Inferior parietal cortex (tissue), 1 donor: ENCODE measurements around the gene AFG3L2.
A peak's percentile ranks its signal among the peaks of the same experiment; 100 is the strongest.
"Not testable (repeated sequence)": the region's sequence is repeated elsewhere in the genome, so short reads cannot be mapped to it uniquely, and the experiment has no call there.

Source experiments
- DNase-seq: peaks from one replicate; pipeline ENCODE4 v3.0.0-alpha.2; 2016; ENCODE audit errors: extremely low spot score

AFG3L2 gene

DNA sequence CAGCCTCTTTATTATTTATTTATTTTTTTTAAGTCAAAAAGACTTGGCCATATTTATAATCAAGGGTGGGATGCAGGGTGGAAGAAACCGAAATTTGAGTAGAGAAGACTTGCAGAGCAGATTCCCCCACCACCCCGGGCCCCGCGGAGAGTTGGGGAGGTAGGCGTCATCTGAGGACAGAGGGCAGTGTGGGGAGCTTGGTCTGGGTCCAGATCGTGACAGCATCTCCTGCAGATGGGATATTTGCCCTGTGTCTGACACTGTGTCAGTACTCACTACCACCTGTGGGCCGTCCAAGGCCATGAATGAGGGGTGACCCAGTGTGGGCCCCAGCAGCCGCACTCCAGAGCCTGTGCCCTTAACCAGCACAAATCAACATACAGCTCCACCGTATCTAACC, 20.2 kb upstream of the AFG3L2 start:
- no peak for DNase-seq

GRCh38 chr18:12394428-12394827, 17.4 kb upstream of the AFG3L2 start:
- DNase-seq = no peak

DNA sequence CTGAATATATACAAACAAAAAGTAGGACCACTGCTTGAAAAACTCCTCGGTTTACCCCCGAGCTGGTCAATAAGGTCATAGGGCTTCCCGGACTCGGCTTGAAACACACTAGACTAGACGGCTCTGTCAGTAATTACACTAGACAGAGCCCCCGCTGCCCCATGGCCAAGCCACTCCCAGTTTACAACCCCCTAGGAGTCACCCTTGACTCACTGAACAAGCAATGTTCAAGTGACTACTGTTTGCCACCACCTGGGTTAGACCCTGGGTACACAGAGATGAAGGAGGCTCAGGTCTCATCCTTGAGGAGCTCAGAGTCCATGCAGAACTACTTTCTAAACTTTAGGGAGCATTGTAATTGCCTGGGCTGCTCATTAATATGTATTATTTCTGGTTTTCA, 17.0 kb upstream of the AFG3L2 start:
- DNase-seq = no peak

DNA sequence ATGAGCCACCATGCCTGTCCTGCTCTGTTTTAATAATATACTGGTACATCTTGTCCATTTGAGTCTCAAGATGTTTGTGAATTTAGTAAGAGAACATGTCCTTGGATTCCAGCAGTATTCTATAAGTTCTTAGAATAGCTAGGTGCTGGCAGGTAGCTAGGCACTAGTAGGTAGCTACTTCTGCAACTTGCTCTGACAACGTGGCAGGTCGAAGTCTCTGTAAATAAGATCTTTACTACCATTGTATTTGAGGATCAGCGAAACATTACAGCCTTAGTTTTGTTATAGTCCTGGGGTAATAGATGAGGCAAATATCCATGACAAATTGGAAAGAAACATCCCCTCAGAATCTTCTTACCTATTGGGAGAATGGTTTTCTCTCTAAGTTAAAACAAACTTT, 16.5 kb upstream of the AFG3L2 start:
- no peak for DNase-seq

GRCh38 chr18:12391487-12392165, 14.6 kb upstream of the AFG3L2 start:
- DNase-seq = peak; percentile 82

DNA sequence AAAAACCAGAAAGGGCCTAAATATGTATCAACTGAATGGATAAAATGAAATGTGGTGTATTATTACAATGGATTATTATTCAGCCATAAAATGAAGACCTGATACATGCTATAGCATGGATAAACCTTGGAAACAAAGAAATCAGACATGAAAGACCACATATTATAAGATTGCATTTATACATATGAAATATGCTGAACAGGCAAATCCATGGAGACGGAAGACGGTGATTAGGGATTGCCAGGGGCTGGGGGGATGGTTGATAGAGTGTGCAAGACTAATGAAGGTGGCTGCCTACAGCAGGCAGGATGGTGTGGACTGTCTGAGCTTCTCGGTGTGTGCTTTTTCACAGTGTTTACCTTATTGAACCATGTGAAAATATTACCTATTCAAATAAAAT, 11.4 kb upstream of the AFG3L2 start:
- no peak for DNase-seq

GRCh38 chr18:12384261-12384660, 7.2 kb upstream of the AFG3L2 start:
- DNase-seq = no peak

DNA sequence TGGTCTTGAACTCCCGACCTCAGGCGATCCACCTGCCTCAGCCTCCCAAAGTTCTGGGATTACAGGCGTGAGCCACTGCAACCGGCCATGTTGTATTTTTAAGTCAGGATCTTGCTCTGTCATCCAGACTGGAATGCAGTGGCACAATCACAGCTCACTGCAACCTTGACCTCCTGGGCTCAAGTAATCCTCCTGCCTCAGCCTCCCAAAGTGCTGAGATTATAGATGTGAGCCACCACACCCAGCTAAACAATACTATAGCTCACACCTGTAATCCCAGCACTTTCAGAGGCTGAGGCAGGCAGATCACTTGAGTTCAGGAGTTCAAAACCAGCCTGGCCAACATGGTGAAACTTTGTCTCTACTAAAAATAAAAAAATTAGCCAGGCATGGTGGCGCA, 6.7 kb upstream of the AFG3L2 start:
- DNase-seq = not testable (repeated sequence)

DNA sequence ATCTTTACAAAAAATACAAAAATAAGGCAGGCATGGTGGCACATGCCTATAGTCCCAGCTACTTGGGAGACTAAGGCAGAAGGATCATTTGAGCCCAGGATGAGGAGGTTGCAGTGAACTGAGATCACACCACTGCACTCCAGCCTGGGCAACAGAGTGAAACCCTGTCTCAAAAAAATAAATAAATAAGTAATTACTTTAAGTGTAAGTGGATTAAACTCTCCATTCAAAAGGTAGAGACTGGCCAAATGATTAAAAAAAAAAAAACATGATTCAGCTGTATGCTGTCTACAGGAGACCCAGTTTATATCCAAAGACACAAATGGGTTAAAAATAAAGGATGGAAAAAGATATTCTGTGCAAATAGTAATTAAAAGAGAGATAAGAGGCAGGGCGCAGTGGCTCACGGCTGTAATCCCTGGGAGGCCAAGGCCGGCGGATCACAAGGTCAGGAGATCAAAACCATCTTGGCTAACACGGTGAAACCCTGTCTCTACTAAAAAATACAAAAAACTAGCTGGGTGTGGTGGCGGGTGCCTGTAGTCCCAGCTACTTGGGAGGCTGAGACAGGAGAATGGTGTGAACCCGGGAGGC, 5.3 kb upstream of the AFG3L2 start:
- not testable (repeated sequence) for DNase-seq

DNA sequence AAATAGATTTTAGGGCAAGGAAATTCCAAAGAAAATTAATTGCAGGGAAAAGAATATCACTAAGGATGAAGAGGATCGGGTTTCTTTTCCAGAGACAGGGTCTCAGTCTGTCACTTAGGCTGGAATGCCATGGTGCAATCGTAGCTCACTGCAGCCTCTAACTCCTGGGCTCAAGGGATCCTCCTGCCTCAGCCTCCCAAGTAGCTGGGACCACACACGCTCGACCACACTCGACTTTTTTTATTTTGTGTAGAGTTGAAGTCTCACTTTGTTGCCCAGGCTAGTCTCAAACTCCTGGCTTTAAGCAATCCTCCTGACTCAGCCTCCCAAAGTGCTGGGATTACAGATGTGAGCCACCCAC, 1.2 kb upstream of the AFG3L2 start:
- DNase-seq = not testable (repeated sequence)

DNA sequence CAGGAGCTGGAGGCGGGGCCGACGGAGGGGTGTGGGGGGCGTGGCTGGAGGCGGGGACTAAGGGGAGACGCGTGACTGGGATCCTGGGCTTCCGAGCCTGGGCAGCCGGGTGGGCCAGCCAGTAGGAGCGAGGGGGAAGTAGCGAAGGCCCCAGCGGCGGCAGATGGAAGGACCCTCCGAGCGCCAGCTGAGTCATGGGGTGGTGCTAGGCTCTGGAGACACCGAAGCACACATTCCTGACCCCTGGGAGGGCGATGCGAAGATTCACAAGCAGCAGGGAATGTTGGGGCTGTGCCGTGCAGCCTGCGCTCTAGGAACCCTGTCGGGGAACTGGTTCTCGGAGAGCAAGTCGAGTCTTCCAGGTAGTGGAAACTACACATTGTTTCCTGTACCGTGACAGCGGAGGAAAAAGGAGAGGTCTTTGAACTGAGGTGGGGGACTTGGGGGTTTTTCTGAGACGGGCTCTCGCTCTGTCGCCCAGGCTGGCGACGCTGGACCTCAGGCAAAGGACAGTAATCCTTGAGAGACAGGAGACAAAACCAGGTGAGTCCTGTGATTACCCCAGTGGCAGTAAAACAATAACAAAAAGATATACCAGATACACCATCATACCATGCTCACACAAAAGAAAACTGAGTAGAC, 650 bp upstream of the AFG3L2 start:
- DNase-seq = no peak

GRCh38 chr18:12376034-12376753, 833 bp downstream of the AFG3L2 start:
- DNase-seq = no peak

DNA sequence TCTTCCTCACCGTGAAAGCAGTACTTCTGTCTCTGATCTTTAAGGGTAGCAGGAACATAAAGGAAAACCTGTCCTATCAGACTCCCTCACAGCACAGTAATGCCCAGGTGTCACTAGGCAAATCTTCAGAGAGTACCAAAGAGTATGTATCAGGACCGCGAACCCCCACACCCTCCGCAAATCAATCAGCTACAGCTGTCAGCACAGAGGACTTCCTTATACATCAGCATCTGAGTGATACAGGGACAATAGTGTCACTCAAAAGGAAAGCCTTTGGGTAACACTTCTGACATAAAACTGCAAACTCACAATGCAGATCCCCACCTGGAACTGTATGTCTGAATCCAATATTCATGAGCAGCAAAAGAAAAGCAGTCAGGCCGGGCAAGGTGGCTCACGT, 2.6 kb downstream of the AFG3L2 start:
- DNase-seq = no peak

DNA sequence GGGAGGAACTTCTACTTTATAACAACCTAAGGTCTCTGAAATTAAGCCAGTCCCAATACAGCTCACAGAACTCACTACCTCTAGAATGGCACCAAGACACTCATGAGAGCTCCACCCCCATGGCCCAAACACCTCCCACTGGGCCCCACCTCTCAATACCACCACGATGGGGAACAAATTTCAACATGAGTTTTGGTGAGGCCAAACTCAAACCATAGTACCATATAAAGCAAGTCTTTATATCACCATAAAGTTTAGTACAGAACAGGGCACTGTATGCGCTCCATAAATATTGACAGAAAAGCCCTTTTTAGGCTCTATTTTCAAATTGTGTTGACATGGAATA, 3.3 kb downstream of the AFG3L2 start:
- no peak for DNase-seq

DNA sequence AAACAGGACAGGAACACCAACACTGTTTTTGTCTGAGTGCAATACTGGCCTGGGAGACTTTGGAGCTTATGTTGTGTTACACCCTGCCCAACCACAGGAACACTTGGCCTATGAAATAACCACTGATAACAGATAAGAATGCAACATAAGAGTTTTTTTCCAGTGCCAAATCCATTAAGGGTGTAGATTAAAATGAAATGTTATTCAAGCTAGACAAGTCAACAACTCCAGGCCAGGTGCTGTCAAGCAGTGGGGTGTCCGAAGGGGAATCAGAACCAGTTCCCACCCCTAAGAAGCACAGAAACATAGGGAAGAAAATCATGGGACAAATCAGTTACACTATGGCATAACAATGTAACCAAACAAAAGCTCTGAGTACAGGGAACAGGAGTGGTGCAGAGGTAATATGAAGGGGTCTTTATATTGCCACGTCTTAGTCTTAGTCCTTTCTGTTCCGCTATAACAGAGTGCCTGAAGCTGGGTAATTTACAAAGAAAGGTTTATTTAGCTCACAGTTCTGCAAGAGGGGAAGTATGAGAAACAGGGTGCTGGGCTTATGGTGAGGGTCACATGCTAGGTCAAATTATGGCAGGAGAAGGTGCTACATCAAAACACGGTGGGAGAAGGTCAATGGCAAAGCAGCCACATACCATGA, 3.8 kb downstream of the AFG3L2 start:
- no peak for DNase-seq

DNA sequence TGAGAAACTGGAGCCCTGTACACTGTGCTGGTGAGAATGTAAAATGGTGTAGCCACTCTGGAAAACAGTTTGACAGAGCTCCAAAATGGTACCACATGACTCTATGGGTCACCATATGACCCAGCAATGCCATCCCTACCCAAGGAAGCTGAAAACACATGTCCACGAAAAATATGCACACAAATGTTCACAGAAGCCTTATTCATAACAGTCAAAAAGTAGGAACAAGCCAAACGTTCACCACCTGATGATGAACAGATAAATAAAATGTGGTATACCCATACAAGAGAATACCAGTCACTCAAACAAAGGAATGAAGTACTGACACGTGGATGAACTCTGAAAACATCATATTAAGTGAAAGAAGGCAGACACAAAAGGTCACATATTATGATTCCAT, 4.6 kb downstream of the AFG3L2 start:
- no peak for DNase-seq

DNA sequence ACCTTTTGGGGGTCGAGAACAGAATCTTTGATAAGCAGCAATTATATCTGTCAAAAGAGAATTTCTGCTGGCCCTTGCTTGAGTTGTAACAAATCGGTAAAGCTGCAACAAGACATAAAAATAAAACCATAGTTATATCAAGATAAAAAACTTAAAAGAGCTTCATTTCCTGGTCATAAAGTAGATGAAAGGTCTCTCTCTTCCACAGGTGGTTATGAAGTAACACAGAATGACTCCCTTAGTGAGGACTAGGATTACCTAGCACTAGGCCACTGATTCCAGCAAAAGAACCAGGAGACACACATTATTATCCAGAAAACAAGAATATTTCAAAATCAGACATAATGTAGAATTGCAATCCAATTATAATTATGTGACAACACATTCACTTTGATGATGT, 5.4 kb downstream of the AFG3L2 start:
- no peak for DNase-seq

- no peak for DNase-seq
Observed at GRCh38 chr18:12369211-12369610, 7.8 kb downstream of the AFG3L2 start.

GRCh38 chr18:12366784-12367183, 10.2 kb downstream of the AFG3L2 start:
- no peak for DNase-seq

- no peak for DNase-seq
Observed at GRCh38 chr18:12366379-12366778, 10.6 kb downstream of the AFG3L2 start.

- DNase-seq = peak; percentile 25
Observed at GRCh38 chr18:12362473-12363174, 14.4 kb downstream of the AFG3L2 start.
